ENCODE results near the gene TRIM9.
"Not testable (repeated sequence)": the region's sequence is repeated elsewhere in the genome, so short reads cannot be mapped to it uniquely, and the experiment has no call there.

TRIM9 gene

DNA sequence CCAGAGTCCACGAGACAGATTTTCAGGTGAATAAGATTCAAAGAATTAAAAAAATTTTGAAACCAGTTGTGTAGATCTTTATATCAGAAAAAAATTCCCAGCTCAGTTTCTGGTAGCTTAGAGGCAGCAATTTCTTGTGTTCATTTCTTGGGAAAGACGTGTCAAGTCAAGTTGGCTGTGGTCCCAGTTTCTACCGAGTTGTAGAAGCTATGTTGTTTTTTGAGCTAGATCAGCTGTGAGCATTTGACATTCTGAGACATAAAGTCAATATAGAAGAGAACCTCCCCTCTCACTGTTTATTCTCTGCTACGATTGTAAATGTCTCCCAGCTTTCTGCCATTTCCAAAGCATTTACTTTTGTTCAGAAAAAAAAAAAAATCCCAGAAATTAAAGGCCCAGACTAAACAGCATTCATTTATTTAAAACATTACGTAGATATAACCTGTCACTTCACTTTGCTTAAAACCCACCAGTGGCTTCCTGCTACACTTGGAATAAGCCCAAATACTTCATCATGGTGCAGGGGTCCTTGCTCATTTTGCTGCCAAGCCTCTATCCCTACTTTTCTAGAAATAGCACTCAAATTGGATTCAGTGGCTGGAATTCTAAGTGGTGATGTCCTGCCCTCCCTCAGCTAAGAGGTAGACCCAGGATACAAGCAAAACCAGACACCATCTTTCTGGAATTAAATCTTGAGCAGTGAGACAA, 130.1 kb downstream of the TRIM9 start:
- Histone ChIP-seq H3K27me3 (ENCODE audit: control insufficient read depth, insufficient read depth, low read length) (no peaks in the 10 kb centered on the region), H3K4me1 (ENCODE audit: control insufficient read depth, insufficient read depth, low read length) (no peaks in the 10 kb centered on the region), H3K9me3 (ENCODE audit: control insufficient read depth, insufficient read depth, low read length) (no peaks in the 10 kb centered on the region), H3K9ac (ENCODE audit: low read depth, low read length) (no peak overlapping the region), H3K36me3 (ENCODE audit: control insufficient read depth, insufficient read depth, low read length) (no peaks in the 10 kb centered on the region), H3K4me3 (ENCODE audit: low read depth, low read length) (no peak overlapping the region), H3K27ac (ENCODE audit: low read depth, low read length) (no peak overlapping the region)

DNA sequence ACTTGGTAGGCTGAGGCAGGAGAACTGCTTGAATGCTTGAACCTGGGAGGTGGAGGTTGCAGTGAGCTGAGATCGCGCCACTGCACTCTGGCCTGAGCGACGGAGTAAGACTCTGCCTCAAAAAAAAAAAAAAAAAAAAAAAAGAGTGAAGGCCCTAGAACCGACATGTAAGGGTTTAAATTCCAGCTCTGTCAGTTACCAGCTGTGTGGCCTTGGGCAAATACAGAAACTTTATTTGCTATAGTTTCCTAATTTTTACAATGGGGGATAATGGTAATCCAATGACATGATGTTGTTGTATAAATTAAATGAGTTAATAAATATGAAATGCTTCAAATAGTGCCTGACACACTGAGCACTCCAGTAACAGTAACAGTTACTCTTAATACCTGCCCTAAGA, 131.0 kb downstream of the TRIM9 start:
- Histone ChIP-seq H3K27me3 (ENCODE audit: control insufficient read depth, insufficient read depth, low read length) (no peaks in the 10 kb centered on the region), H3K9ac (ENCODE audit: low read depth, low read length) (no peak overlapping the region), H3K4me3 (ENCODE audit: low read depth, low read length) (no peak overlapping the region), H3K27ac (ENCODE audit: low read depth, low read length) (no peak overlapping the region), H3K9me3 (ENCODE audit: control insufficient read depth, insufficient read depth, low read length) (no peaks in the 10 kb centered on the region), H3K36me3 (ENCODE audit: control insufficient read depth, insufficient read depth, low read length) (no peaks in the 10 kb centered on the region), H3K4me1 (ENCODE audit: control insufficient read depth, insufficient read depth, low read length) (no peaks in the 10 kb centered on the region)

DNA sequence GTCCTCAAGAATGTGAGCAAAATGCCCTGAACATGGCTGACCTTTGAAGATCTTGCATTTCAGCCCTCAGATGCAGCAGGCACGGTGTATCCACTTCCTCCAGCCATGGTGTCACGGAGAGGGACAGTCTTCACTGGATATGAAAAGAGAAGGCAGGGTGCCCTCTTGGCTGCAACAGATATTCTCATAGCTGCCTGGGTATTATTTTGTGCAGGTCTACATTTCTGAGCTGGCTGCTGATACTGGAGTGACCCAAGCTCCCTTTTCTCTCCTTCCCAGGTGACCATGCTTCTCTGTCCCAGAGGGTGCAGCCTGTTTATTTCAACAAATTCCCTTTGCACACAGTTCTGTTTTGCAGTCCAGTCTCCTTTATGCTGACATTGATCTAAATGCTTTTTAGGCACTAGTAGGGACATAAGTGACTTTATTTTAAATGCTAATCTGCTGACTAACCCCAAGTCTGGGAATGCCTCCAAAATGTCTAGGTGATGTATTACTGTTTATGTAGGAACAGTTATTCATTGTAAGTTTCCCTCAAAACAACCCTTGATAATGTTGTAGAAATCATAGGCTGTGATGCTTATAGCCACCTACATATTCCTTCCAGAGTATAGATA, 133.2 kb downstream of the TRIM9 start:
- Histone ChIP-seq H3K27me3 (ENCODE audit: control insufficient read depth, insufficient read depth, low read length) (no peaks in the 10 kb centered on the region), H3K36me3 (ENCODE audit: control insufficient read depth, insufficient read depth, low read length) (no peaks in the 10 kb centered on the region), H3K9me3 (ENCODE audit: control insufficient read depth, insufficient read depth, low read length) (no peaks in the 10 kb centered on the region), H3K4me3 (ENCODE audit: low read depth, low read length) (no peak overlapping the region), H3K4me1 (ENCODE audit: control insufficient read depth, insufficient read depth, low read length) (no peaks in the 10 kb centered on the region), H3K9ac (ENCODE audit: low read depth, low read length) (no peak overlapping the region), H3K27ac (ENCODE audit: low read depth, low read length) (no peak overlapping the region)

DNA sequence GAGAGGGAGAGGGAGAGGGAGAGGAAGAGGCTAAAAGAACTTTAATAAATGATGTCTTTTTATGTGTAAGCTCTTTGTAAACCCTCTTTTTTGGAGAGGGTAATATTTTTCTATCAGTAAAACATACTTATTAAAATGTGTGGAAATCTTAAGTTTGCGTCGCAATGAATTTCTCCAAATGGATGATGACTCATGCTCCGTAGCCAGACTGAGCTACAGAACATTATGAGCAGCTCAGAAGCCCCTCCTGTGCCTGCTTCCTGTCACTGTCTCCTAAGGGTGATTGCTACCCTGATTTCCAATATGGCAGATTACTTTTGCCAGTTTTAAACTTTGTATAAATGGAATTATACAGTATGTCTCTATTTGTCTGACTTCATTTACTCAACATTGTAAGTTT, 137.6 kb downstream of the TRIM9 start:
- H3K4me3 ChIP-seq (ENCODE audit: low read depth, low read length) = no peak overlapping the region
- H3K4me1 ChIP-seq (ENCODE audit: control insufficient read depth, insufficient read depth, low read length) = peaks cover 5% of the 10 kb centered on the region
- no peaks in the 10 kb centered on the region for H3K36me3 ChIP-seq (ENCODE audit: control insufficient read depth, insufficient read depth, low read length)
- H3K27ac ChIP-seq (ENCODE audit: low read depth, low read length) = no peak overlapping the region
- H3K9me3 ChIP-seq (ENCODE audit: control insufficient read depth, insufficient read depth, low read length) = no peaks in the 10 kb centered on the region
- no peaks in the 10 kb centered on the region for H3K27me3 ChIP-seq (ENCODE audit: control insufficient read depth, insufficient read depth, low read length)
- no peak overlapping the region for H3K9ac ChIP-seq (ENCODE audit: low read depth, low read length)

DNA sequence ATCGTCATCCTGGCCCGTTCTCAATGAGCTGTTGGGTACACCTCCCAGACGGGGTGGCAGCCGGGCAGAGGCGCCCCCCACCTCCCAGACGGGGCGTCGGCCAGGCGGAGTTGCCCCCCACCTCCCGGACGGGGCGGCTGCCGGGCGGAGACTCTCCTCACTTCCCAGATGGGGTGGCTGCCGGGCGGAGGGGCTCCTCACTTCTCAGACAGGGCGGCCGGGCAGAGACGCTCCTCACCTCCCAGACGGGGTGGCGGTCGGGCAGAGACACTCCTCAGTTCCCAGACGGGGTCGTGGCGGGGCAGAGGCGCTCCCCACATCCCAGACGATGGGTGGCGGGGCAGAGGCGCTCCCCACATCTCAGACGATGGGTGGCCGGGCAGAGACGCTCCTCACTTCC, 138.5 kb downstream of the TRIM9 start:
- H3K4me1 ChIP-seq (ENCODE audit: control insufficient read depth, insufficient read depth, low read length); H3K9ac ChIP-seq (ENCODE audit: low read depth, low read length); H3K4me3 ChIP-seq (ENCODE audit: low read depth, low read length); H3K9me3 ChIP-seq (ENCODE audit: control insufficient read depth, insufficient read depth, low read length); H3K27ac ChIP-seq (ENCODE audit: low read depth, low read length); H3K27me3 ChIP-seq (ENCODE audit: control insufficient read depth, insufficient read depth, low read length); H3K36me3 ChIP-seq (ENCODE audit: control insufficient read depth, insufficient read depth, low read length): not testable (repeated sequence)

DNA sequence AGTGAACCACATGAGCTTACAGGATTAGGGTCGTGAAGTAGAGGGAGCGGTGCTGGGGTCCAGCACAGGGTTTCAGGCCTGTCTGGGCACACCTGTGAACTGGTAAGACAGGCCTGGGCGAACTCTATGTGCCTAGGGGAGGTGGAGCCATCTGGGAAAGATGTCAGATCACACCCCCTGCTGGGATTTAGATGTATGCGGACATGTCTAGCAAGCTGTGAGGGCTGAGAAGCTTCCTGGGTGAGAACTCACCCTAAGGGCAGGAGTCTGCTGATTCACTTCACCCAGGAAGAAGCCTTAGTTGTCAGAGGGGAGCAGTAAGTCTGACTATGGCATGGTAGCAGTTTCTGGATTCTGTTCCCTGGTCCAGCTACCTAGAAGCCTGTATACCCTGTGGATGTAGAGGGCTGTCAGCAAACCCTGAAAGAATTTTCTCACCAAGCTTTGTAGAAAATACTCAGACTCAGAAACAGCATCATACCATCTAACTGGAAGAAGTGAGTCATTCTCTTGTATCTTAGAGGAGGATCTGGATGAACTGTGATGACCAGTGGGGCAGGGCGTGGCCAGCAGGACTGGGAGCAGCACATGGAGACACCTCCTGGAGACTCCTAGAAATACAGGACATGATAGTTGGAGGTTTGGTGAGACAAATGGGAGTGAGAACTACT, 139.4 kb downstream of the TRIM9 start:
- Histone ChIP-seq H3K9ac (ENCODE audit: low read depth, low read length) (no peak overlapping the region), H3K4me1 (ENCODE audit: control insufficient read depth, insufficient read depth, low read length) (peaks cover 5% of the 10 kb centered on the region), H3K36me3 (ENCODE audit: control insufficient read depth, insufficient read depth, low read length) (no peaks in the 10 kb centered on the region), H3K9me3 (ENCODE audit: control insufficient read depth, insufficient read depth, low read length) (no peaks in the 10 kb centered on the region), H3K27ac (ENCODE audit: low read depth, low read length) (peak overlapping the region; percentile 50), H3K4me3 (ENCODE audit: low read depth, low read length) (no peak overlapping the region), H3K27me3 (ENCODE audit: control insufficient read depth, insufficient read depth, low read length) (no peaks in the 10 kb centered on the region)

DNA sequence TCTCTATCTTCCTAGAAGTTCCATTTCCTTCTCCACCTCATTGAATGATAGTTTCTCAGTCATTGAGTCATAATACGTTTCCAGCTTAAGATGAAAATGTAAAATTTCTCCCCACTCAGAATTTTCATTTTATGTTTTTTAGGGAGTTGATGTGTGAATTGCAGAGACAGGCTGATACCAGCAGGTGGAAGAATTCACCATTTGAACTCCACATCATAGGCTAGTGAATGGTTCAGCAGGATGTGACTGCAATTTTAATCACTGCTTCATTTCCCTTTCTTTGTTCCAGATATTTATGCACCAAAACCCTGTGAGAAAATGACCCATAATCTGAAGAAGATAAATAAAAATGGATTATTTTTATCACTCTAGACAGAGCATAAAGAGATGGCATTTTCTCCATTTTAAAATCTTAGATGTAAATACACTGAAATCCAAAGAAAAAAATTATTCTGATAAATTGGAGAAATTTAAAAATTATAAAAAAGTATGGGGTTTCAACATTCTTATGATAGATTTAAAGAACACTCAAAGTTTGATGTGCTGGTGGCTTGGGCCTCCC, 140.0 kb downstream of the TRIM9 start:
- Histone ChIP-seq H3K27me3 (ENCODE audit: control insufficient read depth, insufficient read depth, low read length) (no peaks in the 10 kb centered on the region), H3K9me3 (ENCODE audit: control insufficient read depth, insufficient read depth, low read length) (no peaks in the 10 kb centered on the region), H3K9ac (ENCODE audit: low read depth, low read length) (no peak overlapping the region), H3K4me1 (ENCODE audit: control insufficient read depth, insufficient read depth, low read length) (peaks cover 5% of the 10 kb centered on the region), H3K4me3 (ENCODE audit: low read depth, low read length) (no peak overlapping the region), H3K36me3 (ENCODE audit: control insufficient read depth, insufficient read depth, low read length) (no peaks in the 10 kb centered on the region), H3K27ac (ENCODE audit: low read depth, low read length) (peak overlapping the region; percentile 50)

DNA sequence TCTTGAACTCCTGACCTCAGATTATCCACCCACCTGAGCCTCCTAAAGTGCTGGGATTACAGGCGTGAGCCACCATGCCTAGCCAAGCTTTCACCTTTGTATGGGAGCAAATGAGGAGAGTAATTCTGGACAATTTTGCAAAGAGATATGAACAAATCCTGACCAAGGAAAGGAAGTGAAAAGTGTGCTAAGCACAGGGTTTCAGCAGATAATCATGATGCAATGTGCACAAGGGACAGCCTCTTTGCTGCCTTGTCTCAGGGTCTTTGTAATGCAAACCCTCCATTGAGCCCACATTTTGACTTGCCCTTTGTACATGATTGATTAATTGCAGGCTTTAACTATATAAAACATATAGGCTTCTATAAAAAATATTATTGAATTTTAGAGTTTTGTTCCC, 141.4 kb downstream of the TRIM9 start:
- H3K36me3 ChIP-seq (ENCODE audit: control insufficient read depth, insufficient read depth, low read length) = no peaks in the 10 kb centered on the region
- H3K9ac ChIP-seq (ENCODE audit: low read depth, low read length) = no peak overlapping the region
- H3K27me3 ChIP-seq (ENCODE audit: control insufficient read depth, insufficient read depth, low read length) = no peaks in the 10 kb centered on the region
- H3K4me3 ChIP-seq (ENCODE audit: low read depth, low read length) = no peak overlapping the region
- H3K27ac ChIP-seq (ENCODE audit: low read depth, low read length) = no peak overlapping the region
- H3K4me1 ChIP-seq (ENCODE audit: control insufficient read depth, insufficient read depth, low read length) = peaks cover 5% of the 10 kb centered on the region
- H3K9me3 ChIP-seq (ENCODE audit: control insufficient read depth, insufficient read depth, low read length) = no peaks in the 10 kb centered on the region

DNA sequence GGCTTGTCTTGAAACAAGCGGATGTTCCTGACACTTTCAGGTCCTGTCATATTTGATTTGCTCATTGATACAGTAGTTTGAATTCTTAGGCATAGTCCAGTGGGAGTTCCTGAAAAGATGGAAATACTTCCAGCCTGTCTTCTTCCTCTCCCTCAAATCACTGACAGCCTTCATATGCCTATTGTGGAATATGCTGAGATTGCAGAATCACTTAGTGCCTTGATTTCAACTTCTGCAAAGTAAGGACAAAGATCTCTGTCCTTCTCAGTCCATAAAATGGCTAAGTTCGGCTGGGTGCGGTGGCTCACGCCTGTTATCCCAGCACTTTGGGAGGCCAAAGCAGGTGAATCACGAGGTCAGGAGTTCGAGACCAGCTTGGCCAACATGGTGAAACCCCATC, 143.9 kb downstream of the TRIM9 start:
- H3K27me3 ChIP-seq (ENCODE audit: control insufficient read depth, insufficient read depth, low read length) = no peaks in the 10 kb centered on the region
- H3K9me3 ChIP-seq (ENCODE audit: control insufficient read depth, insufficient read depth, low read length) = no peaks in the 10 kb centered on the region
- no peak overlapping the region for H3K9ac ChIP-seq (ENCODE audit: low read depth, low read length)
- H3K4me1 ChIP-seq (ENCODE audit: control insufficient read depth, insufficient read depth, low read length) = peaks cover 10% of the 10 kb centered on the region
- no peak overlapping the region for H3K27ac ChIP-seq (ENCODE audit: low read depth, low read length)
- no peaks in the 10 kb centered on the region for H3K36me3 ChIP-seq (ENCODE audit: control insufficient read depth, insufficient read depth, low read length)
- H3K4me3 ChIP-seq (ENCODE audit: low read depth, low read length) = no peak overlapping the region

DNA sequence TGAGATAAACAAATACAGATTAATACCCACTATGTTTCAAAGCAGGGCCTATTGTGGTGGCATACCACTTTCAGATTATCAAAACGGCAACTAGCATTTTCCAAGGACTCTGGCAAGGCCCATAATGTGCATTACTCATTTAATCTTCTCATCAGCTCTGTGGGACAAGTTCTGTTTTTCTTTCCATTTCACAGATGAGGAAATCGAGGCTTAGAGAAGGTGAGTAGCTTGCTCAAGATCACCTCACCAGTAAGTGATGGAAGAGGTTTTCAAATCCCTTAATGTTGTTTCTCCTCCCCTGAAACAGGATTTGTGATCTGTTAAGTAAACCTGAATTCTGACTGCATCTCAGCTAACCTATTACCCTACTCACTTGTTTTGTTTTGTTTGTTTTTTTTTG, 146.7 kb downstream of the TRIM9 start:
- Histone ChIP-seq H3K9ac (ENCODE audit: low read depth, low read length) (no peak overlapping the region), H3K4me3 (ENCODE audit: low read depth, low read length) (no peak overlapping the region)

DNA sequence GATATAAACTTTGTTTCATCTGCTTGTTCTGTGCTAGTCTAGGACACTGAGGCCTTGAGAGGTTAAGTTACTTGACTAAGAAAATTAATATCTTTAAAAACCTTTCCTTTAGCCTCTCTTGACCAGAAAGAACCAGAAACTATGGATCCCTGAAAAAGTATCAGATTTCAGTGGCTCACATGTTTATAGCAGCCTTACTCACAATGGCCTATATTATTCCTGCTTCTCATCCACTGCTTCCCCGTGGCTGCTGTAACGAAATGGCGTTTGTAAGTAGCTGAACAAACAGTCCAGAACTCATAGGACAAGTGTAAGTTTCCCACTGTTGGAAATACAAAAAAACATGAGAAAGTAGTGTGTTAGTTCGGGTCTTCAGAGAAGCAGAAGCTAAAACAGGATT, 147.5 kb downstream of the TRIM9 start:
- H3K27me3 ChIP-seq (ENCODE audit: control insufficient read depth, insufficient read depth, low read length) = 0 out of 2 replicates have a peak, but pooled peaks cover 5% of the 10 kb centered on the region
- peaks cover 8% of the 10 kb centered on the region; the same call in 1 of the 2 replicates for H3K4me1 ChIP-seq (ENCODE audit: control insufficient read depth, insufficient read depth, low read length)
- H3K9me3 ChIP-seq (ENCODE audit: control insufficient read depth, insufficient read depth, low read length) = no peaks in the 10 kb centered on the region
- H3K27ac ChIP-seq (ENCODE audit: low read depth, low read length) = no peak overlapping the region
- no peak overlapping the region for H3K9ac ChIP-seq (ENCODE audit: low read depth, low read length)
- H3K4me3 ChIP-seq (ENCODE audit: low read depth, low read length) = no peak overlapping the region
- no peaks in the 10 kb centered on the region for H3K36me3 ChIP-seq (ENCODE audit: control insufficient read depth, insufficient read depth, low read length)

More for the DNA sequence above, 146.7 kb downstream of the TRIM9 start:
- H3K27ac ChIP-seq (ENCODE audit: low read depth, low read length) = no peak overlapping the region
- H3K27me3 ChIP-seq (ENCODE audit: control insufficient read depth, insufficient read depth, low read length) = 0 out of 2 replicates have a peak, but pooled peaks cover 5% of the 10 kb centered on the region
- peaks cover 8% of the 10 kb centered on the region; the same call in 1 of the 2 replicates for H3K4me1 ChIP-seq (ENCODE audit: control insufficient read depth, insufficient read depth, low read length)
- no peaks in the 10 kb centered on the region for H3K36me3 ChIP-seq (ENCODE audit: control insufficient read depth, insufficient read depth, low read length)
- H3K9me3 ChIP-seq (ENCODE audit: control insufficient read depth, insufficient read depth, low read length) = no peaks in the 10 kb centered on the region

Measured in HUES48 (cell line).